Neural progenitor cell (in vitro differentiated cells): ENCODE data around the gene SMG6.
"Not testable (repeated sequence)": the region's sequence is repeated elsewhere in the genome, so short reads cannot be mapped to it uniquely, and the experiment has no call there.

Source experiments
- CTCF ChIP-seq: fragments of 200-600 bp; sonication (generic); IDR thresholded peaks from 2 replicates; pipeline ENCODE4 v1.5.1; 2017; ENCODE audit warnings: antibody characterized with exemption, mild to moderate bottlenecking
- EZH2 ChIP-seq: fragments of 200-600 bp; sonication (generic); IDR thresholded peaks from 2 replicates; pipeline ENCODE4 v1.6.1; 2017; ENCODE audit warnings: antibody characterized with exemption, mild to moderate bottlenecking, moderate library complexity

GRCh38 chr17:2316916-2317205 lies 13.3 kb upstream of the SMG6 start:
- not testable (repeated sequence) for TF ChIP-seq EZH2, CTCF
